Measurements from ENCODE around the gene CDH4.

CDH4 gene

GRCh38 chr20:61736001-61736635, 484.1 kb downstream of the CDH4 start:
- no peak for DNase-seq (ENCODE audit: low read depth)

- DNase-seq (ENCODE audit: low read depth) = no peak
These were observed 484.8 kb downstream of the CDH4 start for GRCh38 chr20:61736751-61737310.

- DNase-seq (ENCODE audit: low read depth) = no peak
These were observed 485.3 kb downstream of the CDH4 start for GRCh38 chr20:61737346-61737745.

GRCh38 chr20:61737812-61738443, 485.9 kb downstream of the CDH4 start:
- no peak for DNase-seq (ENCODE audit: low read depth)

- DNase-seq (ENCODE audit: low read depth) = no peak
These were observed 486.6 kb downstream of the CDH4 start for GRCh38 chr20:61738601-61739069.

GRCh38 chr20:61739086-61739831, 487.2 kb downstream of the CDH4 start:
- no peak for DNase-seq (ENCODE audit: low read depth)

GRCh38 chr20:61739832-61740118, 487.7 kb downstream of the CDH4 start:
- DNase-seq (ENCODE audit: low read depth) = no peak

- DNase-seq (ENCODE audit: low read depth) = no peak
These were observed 490.2 kb downstream of the CDH4 start for GRCh38 chr20:61742097-61742825.

- no peak for DNase-seq (ENCODE audit: low read depth)
These were observed 491.5 kb downstream of the CDH4 start for GRCh38 chr20:61743606-61744005.

GRCh38 chr20:61744691-61745396, 492.8 kb downstream of the CDH4 start:
- no peak for DNase-seq (ENCODE audit: low read depth)

GRCh38 chr20:61745397-61746146, 493.5 kb downstream of the CDH4 start:
- DNase-seq (ENCODE audit: low read depth) = no peak

- DNase-seq (ENCODE audit: low read depth) = no peak
These were observed 494.1 kb downstream of the CDH4 start for GRCh38 chr20:61746147-61746646.

GRCh38 chr20:61746781-61747180, 494.7 kb downstream of the CDH4 start:
- no peak for DNase-seq (ENCODE audit: low read depth)

GRCh38 chr20:61748376-61748775, 496.3 kb downstream of the CDH4 start:
- DNase-seq (ENCODE audit: low read depth) = no peak

- no peak for DNase-seq (ENCODE audit: low read depth)
These were observed 497.5 kb downstream of the CDH4 start for GRCh38 chr20:61749406-61750075.

- no peak for DNase-seq (ENCODE audit: low read depth)
These were observed 498.0 kb downstream of the CDH4 start for GRCh38 chr20:61750093-61750492.

- no peak for DNase-seq (ENCODE audit: low read depth)
These were observed 500.5 kb downstream of the CDH4 start for GRCh38 chr20:61752576-61752975.

- DNase-seq (ENCODE audit: low read depth) = no peak
These were observed 501.4 kb downstream of the CDH4 start for GRCh38 chr20:61753316-61753942.
